Esophagus (tissue), 2 donors: ENCODE measurements around the gene KIF26A. TPM values are rescaled to one million over a fixed set of nuclear protein-coding genes. Genes with fewer than 3 reads are reported as not detected.

Experiments used
- H3K27ac ChIP-seq, 2 donors: one replicate each; pipeline ENCODE4 v1.5.1; 2013; ENCODE audit warnings: low read depth in 2 of 2, mild to moderate bottlenecking in 2 of 2, inconsistent platforms in 1 of 2, low read length in 1 of 2, moderate library complexity in 1 of 2
- H3K27me3 ChIP-seq, 2 donors: one replicate each; pipeline ENCODE4 v1.6.1; 2013; ENCODE audit warnings: low read length in 2 of 2, control low read depth in 1 of 2, mild to moderate bottlenecking in 1 of 2; ENCODE audit not compliant: insufficient read depth in 2 of 2, control insufficient read depth in 1 of 2
- H3K36me3 ChIP-seq, 2 donors: one replicate each; pipeline ENCODE4 v1.6.1; 2013; ENCODE audit warnings: low read length in 1 of 2; ENCODE audit not compliant: control insufficient read depth in 2 of 2, insufficient read depth in 2 of 2
- H3K4me1 ChIP-seq, 2 donors: one replicate each; pipeline ENCODE4 v1.6.1; 2013; ENCODE audit warnings: low read length in 1 of 2; ENCODE audit not compliant: control insufficient read depth in 2 of 2, insufficient read depth in 2 of 2
- H3K4me3 ChIP-seq, 2 donors: one replicate each; pipeline ENCODE4 v1.5.1; 2013; ENCODE audit warnings: low read length in 2 of 2, mild to moderate bottlenecking in 2 of 2, low read depth in 1 of 2, moderate library complexity in 1 of 2
- H3K9me3 ChIP-seq, 2 donors: one replicate each; pipeline ENCODE4 v1.6.1; 2013; ENCODE audit warnings: mild to moderate bottlenecking in 2 of 2, low read depth in 1 of 2, low read length in 1 of 2, moderate library complexity in 1 of 2; ENCODE audit not compliant: control insufficient read depth in 2 of 2, insufficient read depth in 1 of 2
- WGBS, 2 donors: extraction: QIAGEN DNeasy Blood & Tissue Kit; methylation state at CpG; one replicate each; pipeline ENCODE4 v1.1.7; 2013; 5-methylcytosine and 5-hydroxymethylcytosine counted together
- polyA plus RNA-seq, 2 donors: library from polyadenylated mRNA; stranded (reverse); fragments of 200-250 nt; gene quantifications; one replicate each; pipeline ENCODE4 v1.2.3, GENCODE V29; 2013
- donor health status: healthy with polysubstance abuse.
- donor health status: Bipolar disorder and iron deficiency.

KIF26A gene
- polyA plus RNA-seq, 2 donors: 0.73 to 1.8 TPM

GRCh38 chr14:104187931-104188726, 49.7 kb downstream of the KIF26A start:
- 45 to 58% methylated on average over 26 to 27 of the region's 27 CpGs for WGBS, 2 donors

GRCh38 chr14:104188727-104189400, 50.5 kb downstream of the KIF26A start:
- WGBS, 2 donors: 73 to 75% methylated on average over 15 of the region's 15 CpGs
- Histone ChIP-seq H3K36me3 (no peaks in the 10 kb centered on the region), H3K4me1 (peaks cover 0 to 7% of the 10 kb centered on the region in 2 donors), H3K27me3 (no peaks in the 10 kb centered on the region), H3K4me3 (no peak overlapping the region), H3K27ac (no peak overlapping the region), H3K9me3 (peaks cover 0 to 5% of the 10 kb centered on the region in 2 donors)

More at GRCh38 chr14:104187931-104188726, 49.7 kb downstream of the KIF26A start:
- no peak overlapping the region for H3K4me3 ChIP-seq
- H3K27ac ChIP-seq: no peak overlapping the region
- peaks cover 0 to 5% of the 10 kb centered on the region in 2 donors for H3K9me3 ChIP-seq
- H3K36me3 ChIP-seq: no peaks in the 10 kb centered on the region
- H3K27me3 ChIP-seq: no peaks in the 10 kb centered on the region
- peaks cover 0 to 7% of the 10 kb centered on the region in 2 donors for H3K4me1 ChIP-seq

- WGBS, 2 donors: 90 to 93% methylated on average over 24 of the region's 24 CpGs
- no peaks in the 10 kb centered on the region for H3K36me3 ChIP-seq
- peaks cover 0 to 4% of the 10 kb centered on the region in 2 donors for H3K4me1 ChIP-seq
- no peak overlapping the region for H3K27ac ChIP-seq
- no peaks in the 10 kb centered on the region for H3K27me3 ChIP-seq
- peaks cover 0 to 5% of the 10 kb centered on the region in 2 donors for H3K9me3 ChIP-seq
- H3K4me3 ChIP-seq: no peak overlapping the region
Observed at GRCh38 chr14:104189629-104190335, 51.4 kb downstream of the KIF26A start.

- Histone ChIP-seq H3K27ac (no peak overlapping the region), H3K4me1 (peaks cover 0 to 4% of the 10 kb centered on the region in 2 donors), H3K4me3 (no peak overlapping the region), H3K9me3 (peaks cover 0 to 5% of the 10 kb centered on the region in 2 donors), H3K36me3 (no peaks in the 10 kb centered on the region), H3K27me3 (no peaks in the 10 kb centered on the region)
- 73 to 74% methylated on average over 12 of the region's 12 CpGs for WGBS, 2 donors
Observed at GRCh38 chr14:104190396-104191000, 52.1 kb downstream of the KIF26A start.

- Histone ChIP-seq H3K27ac (no peak overlapping the region), H3K9me3 (peaks cover 0 to 5% of the 10 kb centered on the region in 2 donors), H3K4me1 (peaks cover 0 to 6% of the 10 kb centered on the region in 2 donors), H3K4me3 (no peak overlapping the region), H3K27me3 (no peaks in the 10 kb centered on the region), H3K36me3 (no peaks in the 10 kb centered on the region)
- whole genome bisulfite sequencing, 2 donors: 74 to 76% methylated on average over 21 of the region's 21 CpGs
Observed at GRCh38 chr14:104191409-104191997, 53.1 kb downstream of the KIF26A start.

GRCh38 chr14:104192146-104192882, 53.9 kb downstream of the KIF26A start:
- Histone ChIP-seq H3K27me3 (no peaks in the 10 kb centered on the region), H3K4me1 (peaks cover 3 to 11% of the 10 kb centered on the region in 2 donors), H3K9me3 (peaks cover 0 to 5% of the 10 kb centered on the region in 2 donors), H3K4me3 (no peak overlapping the region), H3K36me3 (no peaks in the 10 kb centered on the region), H3K27ac (no peak overlapping the region)
- 83 to 85% methylated on average over 19 to 20 of the region's 20 CpGs for WGBS, 2 donors

GRCh38 chr14:104192883-104193245, 54.5 kb downstream of the KIF26A start:
- Histone ChIP-seq H3K27me3 (no peaks in the 10 kb centered on the region), H3K27ac (no peak overlapping the region), H3K9me3 (peaks cover 0 to 5% of the 10 kb centered on the region in 2 donors), H3K4me3 (no peak overlapping the region), H3K36me3 (no peaks in the 10 kb centered on the region), H3K4me1 (peaks cover 3 to 11% of the 10 kb centered on the region in 2 donors)
- 93 to 96% methylated on average over 10 of the region's 10 CpGs for WGBS, 2 donors

GRCh38 chr14:104194016-104194415, 55.6 kb downstream of the KIF26A start:
- WGBS, 2 donors: 88 to 89% methylated on average over 14 of the region's 14 CpGs
- Histone ChIP-seq H3K27ac (no peak overlapping the region), H3K4me3 (no peak overlapping the region), H3K9me3 (peaks cover 0 to 5% of the 10 kb centered on the region in 2 donors), H3K36me3 (no peaks in the 10 kb centered on the region), H3K4me1 (peaks cover 3 to 7% of the 10 kb centered on the region in 2 donors), H3K27me3 (no peaks in the 10 kb centered on the region)
